ENCODE results near the gene STIP1. TPM values are rescaled to one million over a fixed set of nuclear protein-coding genes. Genes with fewer than 3 reads are reported as not detected.
A peak's percentile ranks its signal among the peaks of the same experiment; 100 is the strongest.

Gene STIP1
- total RNA-seq, 2 donors from 2014 or later: 431 to 450 TPM

DNA sequence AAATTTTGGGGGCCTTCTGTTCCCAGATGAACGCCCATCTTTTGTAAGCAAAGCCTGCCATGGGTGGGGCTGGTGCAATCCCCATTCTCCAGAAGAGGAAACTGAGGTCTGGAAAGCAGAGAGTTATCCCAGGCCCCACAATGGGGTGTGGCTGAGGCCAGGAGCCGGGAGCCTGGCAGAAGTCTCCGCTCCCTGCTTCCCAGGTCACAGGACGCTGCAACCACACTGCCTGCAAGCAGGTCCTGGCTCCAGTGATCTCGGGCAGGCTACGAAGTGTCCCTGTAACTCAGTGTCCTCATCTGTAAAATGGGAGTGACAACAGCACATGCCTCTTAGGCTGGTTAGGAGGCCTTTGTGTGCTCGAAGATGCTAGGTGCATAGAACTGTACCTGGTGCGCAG is 67.1 kb downstream of the STIP1 start:
- H3K4me1 Mint-ChIP-seq (ENCODE audit: low read depth in 2 of 2): peaks cover 8 to 18% of the 10 kb centered on the region in 2 donors
- peak overlapping the region; percentile 89 for H3K4me3 Mint-ChIP-seq
- no peaks in the 10 kb centered on the region for H3K27me3 Mint-ChIP-seq
- DNase-seq (ENCODE audit: low spot score) (no peak), ATAC-seq (no peak)
- no peaks in the 10 kb centered on the region for H3K9me3 Mint-ChIP-seq
- no peaks in the 10 kb centered on the region for H3K36me3 Mint-ChIP-seq
- no peak overlapping the region for H3K27ac Mint-ChIP-seq

DNA sequence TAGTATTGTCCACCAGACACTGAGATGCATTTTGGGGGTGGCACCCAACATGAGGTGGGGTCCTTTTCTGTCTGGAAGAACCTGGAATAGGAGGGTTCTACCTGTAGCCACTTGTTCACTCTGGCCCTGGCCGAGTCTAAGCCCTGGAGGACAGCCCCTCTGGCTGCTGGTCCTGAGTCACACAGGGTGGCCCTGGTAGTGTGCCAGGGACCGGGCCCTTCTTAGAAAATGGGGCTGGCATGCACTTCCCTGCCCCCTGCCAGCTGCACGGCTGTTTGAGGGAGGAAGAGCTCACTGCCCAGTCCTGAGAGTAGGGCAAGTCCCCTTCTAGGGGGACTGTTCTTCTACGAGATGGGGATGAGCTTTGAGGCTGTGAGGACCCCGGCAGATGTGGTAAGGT is 67.5 kb downstream of the STIP1 start:
- Mint-ChIP-seq H3K4me3 (peak overlapping the region; percentile 12), H3K4me1 (ENCODE audit: low read depth in 2 of 2) (peaks cover 6 to 16% of the 10 kb centered on the region in 2 donors), H3K27ac (peak overlapping the region in 1 of 2 donors; percentile 76), H3K27me3 (no peaks in the 10 kb centered on the region), H3K9me3 (no peaks in the 10 kb centered on the region), H3K36me3 (no peaks in the 10 kb centered on the region)
- ATAC-seq (no peak), DNase-seq (ENCODE audit: low spot score) (no peak)

Other genes starting within 250 kb of the STIP1 start
- 10 to 100 TPM; 29.4 to 43.8 TPM for gene NAA40, start 247.2 kb upstream of the STIP1 start, total RNA-seq
- gene COX8A, start 211.6 kb upstream of the STIP1 start, total RNA-seq: 100 to 1,000 TPM; 383 to 427 TPM
- gene OTUB1, start 199.7 kb upstream of the STIP1 start, total RNA-seq: 10 to 100 TPM; 87.8 to 96.6 TPM
- not detected for gene FLRT1, start 150.2 kb upstream of the STIP1 start, total RNA-seq
- 10 to 100 TPM in 1 of 2 donors, 1 to 10 TPM in 1; 3.0 to 12.7 TPM for gene MACROD1, start 20.1 kb upstream of the STIP1 start, total RNA-seq
- gene FERMT3, start 20.6 kb downstream of the STIP1 start, total RNA-seq: 100 to 1,000 TPM; 249 to 276 TPM
- gene TRPT1, start 40.0 kb downstream of the STIP1 start, total RNA-seq: 10 to 100 TPM; 30.5 to 35.7 TPM
- 100 to 1,000 TPM in 1 of 2 donors, 10 to 100 TPM in 1; 83.6 to 120 TPM for gene NUDT22, start 40.1 kb downstream of the STIP1 start, total RNA-seq
- gene DNAJC4, start 44.4 kb downstream of the STIP1 start, total RNA-seq: 10 to 100 TPM; 31.2 to 33.0 TPM
- gene VEGFB, start 48.4 kb downstream of the STIP1 start, total RNA-seq: 10 to 100 TPM; 38.7 to 42.3 TPM
- gene FKBP2, start 54.9 kb downstream of the STIP1 start, total RNA-seq: 10 to 100 TPM; 33.1 to 53.5 TPM
- gene PPP1R14B, start 60.8 kb downstream of the STIP1 start, total RNA-seq: 100 to 1,000 TPM; 130 to 236 TPM
- gene PLCB3, start 65.4 kb downstream of the STIP1 start, total RNA-seq: 10 to 100 TPM; 13.9 to 16.4 TPM
- 10 to 100 TPM; 29.5 to 46.9 TPM for gene BAD, start 98.5 kb downstream of the STIP1 start, total RNA-seq
- gene GPR137, start 99.7 kb downstream of the STIP1 start, total RNA-seq: 10 to 100 TPM; 40.9 to 62.7 TPM
- not detected for gene KCNK4, start 105.1 kb downstream of the STIP1 start, total RNA-seq
- gene CATSPERZ, start 114.2 kb downstream of the STIP1 start, total RNA-seq: not detected
- gene ESRRA, start 119.4 kb downstream of the STIP1 start, total RNA-seq: 100 to 1,000 TPM in 1 of 2 donors, 10 to 100 TPM in 1; 67.2 to 116 TPM
- gene TRMT112, start 131.4 kb downstream of the STIP1 start, total RNA-seq: 100 to 1,000 TPM; 171 to 203 TPM
- gene PRDX5, start 131.9 kb downstream of the STIP1 start, total RNA-seq: 100 to 1,000 TPM in 1 of 2 donors, 10 to 100 TPM in 1; 83.5 to 116 TPM
- gene CCDC88B, start 154.0 kb downstream of the STIP1 start, total RNA-seq: 100 to 1,000 TPM; 172 to 224 TPM
- gene RPS6KA4, start 173.0 kb downstream of the STIP1 start, total RNA-seq: 10 to 100 TPM; 20.7 to 29.5 TPM

Data from natural killer cell treated with Interleukin-12 subunit alpha and Interleukin-12 subunit beta and Interleukin-15 and Interleukin-18, amount 100 ng/mL, for 72 hours (primary cell).